ENCODE results near the gene RETREG2.

Gene RETREG2

GRCh38 chr2:219174801-219175200, 3.3 kb upstream of the RETREG2 start:
- H3K36me3 ChIP-seq (replicated peaks), result peaks cover 16% of the 10 kb centered on the region
- no peak overlapping the region for H3K27ac ChIP-seq
- DNase-seq, result no peak
- in situ Hi-C loops (cut with HindIII; ENCODE audit: low pct_ligation_motif_present, low sequenced_read_pairs), result no loop called here
- no peaks in the 10 kb centered on the region for H3K27me3 ChIP-seq (replicated peaks)
- no peak overlapping the region for H3K4me3 ChIP-seq (ENCODE audit: low read depth, low read length)
- TF ChIP-seq CTCF (IDR thresholded peaks at IDR 0.05; ENCODE audit: low read depth, low read length, missing control alignments), result no peak

GRCh38 chr2:219175486-219175885, 2.6 kb upstream of the RETREG2 start:
- Histone ChIP-seq H3K27me3 (replicated peaks) (no peaks in the 10 kb centered on the region), H3K36me3 (replicated peaks) (peaks cover 16% of the 10 kb centered on the region), H3K4me3 (ENCODE audit: low read depth, low read length) (no peak overlapping the region), H3K27ac (no peak overlapping the region)
- TF ChIP-seq CTCF (IDR thresholded peaks at IDR 0.05; ENCODE audit: low read depth, low read length, missing control alignments), result no peak
- DNase-seq, result no peak
- in situ Hi-C loops (cut with HindIII; ENCODE audit: low pct_ligation_motif_present, low sequenced_read_pairs), result no loop called here

GRCh38 chr2:219175928-219176817, 1.9 kb upstream of the RETREG2 start:
- in situ Hi-C loops (cut with HindIII; ENCODE audit: low pct_ligation_motif_present, low sequenced_read_pairs), result no loop called here
- Histone ChIP-seq H3K27ac (peak overlapping the region; percentile 90), H3K4me3 (ENCODE audit: low read depth, low read length) (peak overlapping the region; percentile 84), H3K27me3 (replicated peaks) (no peaks in the 10 kb centered on the region), H3K36me3 (replicated peaks) (peaks cover 19% of the 10 kb centered on the region)
- no peak for TF ChIP-seq CTCF (IDR thresholded peaks at IDR 0.05; ENCODE audit: low read depth, low read length, missing control alignments)
- peak; percentile 19 for DNase-seq

GRCh38 chr2:219176818-219177551, 1.1 kb upstream of the RETREG2 start, which contains the start of gene CNPPD1:
CNPPD1 (minus strand) TSS chr2:219176925; CDS start chr2:219176828, 97 bp downstream.
- no peak for TF ChIP-seq CTCF (IDR thresholded peaks at IDR 0.05; ENCODE audit: low read depth, low read length, missing control alignments)
- DNase-seq, result peak; percentile 31
- in situ Hi-C loops (cut with HindIII; ENCODE audit: low pct_ligation_motif_present, low sequenced_read_pairs), result no loop called here

DNA sequence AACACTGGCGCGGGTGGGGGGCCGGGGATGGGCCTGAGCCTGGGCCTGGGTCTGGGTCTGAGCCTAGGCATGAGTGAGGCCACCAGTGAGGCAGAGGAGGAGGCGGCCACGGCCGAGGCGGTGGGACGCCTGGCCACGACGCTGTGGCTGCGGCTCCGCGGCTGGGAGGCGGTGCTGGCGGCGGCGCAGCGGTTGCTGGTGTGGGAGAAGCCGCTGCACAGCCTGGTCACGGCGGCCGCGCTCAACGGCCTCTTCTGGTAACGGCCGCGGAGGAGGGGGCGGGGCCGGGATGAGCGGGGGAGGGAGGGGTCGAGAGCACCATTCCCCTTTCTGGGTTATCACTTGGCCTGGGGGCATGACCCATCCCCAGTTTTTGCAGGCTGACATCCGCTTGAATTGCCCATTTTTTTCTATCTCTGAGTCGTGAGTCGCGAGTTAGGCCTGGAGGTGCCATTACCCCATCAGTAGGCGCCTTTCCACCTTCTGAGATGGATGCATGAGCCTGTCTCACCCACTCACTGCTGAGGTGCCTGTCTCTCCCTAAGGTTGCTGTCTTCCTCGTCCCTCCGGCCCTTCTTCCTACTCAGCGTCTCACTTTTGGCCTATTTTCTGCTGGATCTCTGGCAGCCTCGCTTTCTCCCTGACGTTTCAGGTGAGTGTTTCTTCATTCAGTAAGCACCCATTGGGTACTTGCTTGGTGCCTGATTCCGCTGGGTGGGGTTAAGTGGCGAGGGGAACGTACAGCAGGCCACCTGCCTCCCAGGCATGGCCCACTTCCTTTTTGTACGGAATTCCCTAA, 501 bp downstream of the RETREG2 start:
- peaks cover 32% of the 10 kb centered on the region for H3K36me3 ChIP-seq (replicated peaks)
- peak; percentile 12 for DNase-seq
- no peaks in the 10 kb centered on the region for H3K27me3 ChIP-seq (replicated peaks)
- peak overlapping the region; percentile 90 for H3K27ac ChIP-seq
- peak overlapping the region; percentile 84 for H3K4me3 ChIP-seq (ENCODE audit: low read depth, low read length)
- TF ChIP-seq CTCF (IDR thresholded peaks at IDR 0.05; ENCODE audit: low read depth, low read length, missing control alignments), result no peak
- in situ Hi-C loops (cut with HindIII; ENCODE audit: low pct_ligation_motif_present, low sequenced_read_pairs), result no loop called here

More at GRCh38 chr2:219176818-219177551, 1.1 kb upstream of the RETREG2 start, which contains the start of gene CNPPD1:
- Histone ChIP-seq H3K36me3 (replicated peaks) (peaks cover 26% of the 10 kb centered on the region), H3K27me3 (replicated peaks) (no peaks in the 10 kb centered on the region), H3K4me3 (ENCODE audit: low read depth, low read length) (peak within 1 kb of the TSS; percentile 84), H3K27ac (peak within 1 kb of the TSS; percentile 90)
